ENCODE measurements around the gene TRMT44. TPM values are rescaled to one million over a fixed set of nuclear protein-coding genes. Genes with fewer than 3 reads are reported as not detected.

TRMT44 gene
- total RNA-seq, 2 experiments from 2014 or later, result 24.1 to 29.2 TPM

DNA sequence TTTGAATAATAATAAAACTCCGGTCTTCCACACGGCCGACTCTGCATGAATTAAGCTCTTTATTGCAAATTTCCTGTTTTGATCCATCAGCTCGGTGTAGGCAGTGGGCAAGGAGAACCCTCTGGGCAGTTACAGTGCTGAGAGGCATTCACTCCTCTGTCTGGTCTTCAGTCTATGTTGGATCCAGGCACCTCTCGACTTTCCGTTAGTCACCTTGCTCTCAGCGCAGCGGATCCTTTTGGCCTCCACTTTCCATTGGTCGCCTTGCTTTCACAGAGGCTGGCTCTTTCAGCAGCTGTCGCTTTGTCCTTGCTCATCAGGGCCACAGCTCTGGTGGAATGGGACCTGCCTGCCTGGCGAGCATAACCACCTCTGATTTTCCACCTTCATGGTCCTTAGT is 52.9 kb downstream of the TRMT44 start:
- POLR2A ChIA-PET, result interaction anchor here (0.6 kb wide), 1 partner anchor 1063 kb away, joined by 3 read pairs; no protein-coding TSS in a partner anchor
- Mint-ChIP-seq H3K4me1 (ENCODE audit: low read depth) (no peaks in the 10 kb centered on the region), H3K27ac (no peak overlapping the region), H3K9me3 (peaks cover 10% of the 10 kb centered on the region), H3K4me3 (no peak overlapping the region), H3K36me3 (peaks cover 5% of the 10 kb centered on the region), H3K27me3 (no peaks in the 10 kb centered on the region)
- no peak for DNase-seq
- CTCF ChIA-PET, result no interaction called here
- intact Hi-C loops (cut with micrococcal nuclease), result no loop called here

DNA sequence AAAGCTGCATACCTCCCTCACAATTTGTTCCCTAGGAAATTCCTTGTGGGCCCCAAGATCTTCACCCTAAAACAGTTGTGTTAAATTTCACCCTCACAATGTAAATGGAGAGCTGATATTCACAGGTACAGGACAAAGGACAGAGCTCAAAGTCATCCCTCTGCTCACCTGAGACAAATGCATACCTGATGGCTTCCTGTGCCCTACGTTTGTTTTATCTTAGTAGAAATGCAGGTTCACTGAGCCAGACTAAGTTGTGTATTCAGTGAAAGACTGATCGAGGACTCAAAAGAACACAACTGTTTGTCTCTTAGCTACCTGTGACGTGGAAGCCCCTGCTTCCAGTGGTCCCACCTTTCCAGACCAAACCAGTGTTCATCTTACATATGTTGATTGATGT is 53.6 kb downstream of the TRMT44 start:
- intact Hi-C loops (cut with micrococcal nuclease), result no loop called here
- POLR2A ChIA-PET, result no interaction called here
- Mint-ChIP-seq H3K4me3 (no peak overlapping the region), H3K27ac (no peak overlapping the region), H3K4me1 (ENCODE audit: low read depth) (no peaks in the 10 kb centered on the region), H3K27me3 (no peaks in the 10 kb centered on the region), H3K9me3 (peaks cover 10% of the 10 kb centered on the region), H3K36me3 (peaks cover 5% of the 10 kb centered on the region)
- CTCF ChIA-PET, result no interaction called here
- no peak for DNase-seq

DNA sequence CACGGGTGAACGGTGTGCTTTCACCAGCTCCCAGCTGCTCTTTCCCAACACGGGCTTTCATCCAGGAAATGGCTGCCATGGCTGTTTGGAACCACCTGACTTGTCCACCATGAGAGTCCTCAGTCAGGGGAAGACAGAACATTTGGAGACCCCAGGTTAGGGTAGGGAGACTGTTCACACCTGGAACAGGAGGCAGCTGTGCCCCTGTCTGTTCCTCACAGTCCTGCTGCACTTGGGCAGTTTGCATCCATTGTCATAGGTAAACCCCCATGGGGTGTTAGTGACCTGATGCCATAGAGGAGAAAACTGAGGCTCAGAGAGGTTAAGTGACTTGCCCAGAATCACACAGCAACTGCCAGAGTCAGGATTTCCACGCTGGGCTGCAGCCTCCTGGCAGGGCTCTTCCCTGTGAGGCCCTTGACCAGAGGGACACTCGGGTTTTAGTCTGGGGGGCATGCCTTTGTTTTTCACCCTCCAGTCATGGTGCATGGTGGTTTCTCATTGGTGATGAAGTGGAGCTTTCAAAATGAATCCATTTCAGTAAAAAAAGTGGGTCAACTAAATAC is 54.5 kb downstream of the TRMT44 start:
- Mint-ChIP-seq H3K36me3 (peaks cover 5% of the 10 kb centered on the region), H3K4me1 (ENCODE audit: low read depth) (no peaks in the 10 kb centered on the region), H3K27me3 (no peaks in the 10 kb centered on the region), H3K4me3 (no peak overlapping the region), H3K27ac (no peak overlapping the region), H3K9me3 (peaks cover 10% of the 10 kb centered on the region)
- ChIA-PET POLR2A (no interaction called here), CTCF (no interaction called here)
- intact Hi-C loops (cut with micrococcal nuclease), result no loop called here
- no peak for DNase-seq

DNA sequence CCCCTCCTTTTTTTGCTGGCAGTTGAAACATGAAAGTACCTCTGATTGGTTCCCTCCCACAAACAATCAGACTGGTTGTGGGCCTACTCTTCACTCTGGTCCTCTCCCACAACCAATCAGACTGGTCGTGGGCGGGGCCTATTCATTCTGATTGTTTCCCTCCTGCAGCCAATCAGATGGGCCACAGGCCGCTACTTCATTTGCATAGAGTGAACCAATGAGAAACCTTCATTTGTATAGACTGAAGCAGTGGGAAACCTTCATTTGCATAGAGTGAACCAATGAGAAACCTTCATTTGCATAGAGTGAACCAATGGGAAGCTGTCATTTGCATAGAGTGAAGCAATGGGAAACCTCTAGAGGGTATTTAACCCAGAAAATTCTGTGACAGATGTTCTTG is 55.2 kb downstream of the TRMT44 start:
- ChIA-PET CTCF (no interaction called here), POLR2A (no interaction called here)
- intact Hi-C loops (cut with micrococcal nuclease), result no loop called here
- H3K36me3 Mint-ChIP-seq, result peaks cover 5% of the 10 kb centered on the region
- no peaks in the 10 kb centered on the region for H3K27me3 Mint-ChIP-seq
- peaks cover 10% of the 10 kb centered on the region for H3K9me3 Mint-ChIP-seq
- H3K4me3 Mint-ChIP-seq, result no peak overlapping the region
- H3K4me1 Mint-ChIP-seq (ENCODE audit: low read depth), result no peaks in the 10 kb centered on the region
- no peak overlapping the region for H3K27ac Mint-ChIP-seq
- DNase-seq, result no peak

DNA sequence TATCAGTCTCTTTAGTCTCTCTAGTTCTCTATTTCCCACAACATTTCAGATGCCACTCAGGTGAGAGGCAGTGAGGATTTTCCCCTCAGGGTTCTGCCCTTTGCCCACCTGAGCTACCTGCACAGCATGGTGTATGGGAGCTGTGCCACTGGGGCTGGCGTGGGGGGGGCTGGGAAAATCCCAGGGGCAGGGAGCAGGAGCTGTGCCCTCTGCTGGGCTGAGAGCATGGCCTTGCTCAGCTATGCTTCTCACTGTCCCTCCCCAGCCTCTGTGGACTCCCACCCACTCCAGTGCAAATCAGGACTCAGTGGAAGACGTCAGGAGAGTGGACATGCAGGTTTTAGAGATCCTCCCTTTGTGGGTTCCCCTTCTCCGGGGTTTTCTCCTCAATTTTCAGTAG is 57.2 kb downstream of the TRMT44 start:
- intact Hi-C loops (cut with micrococcal nuclease), result no loop called here
- CTCF ChIA-PET, result no interaction called here
- POLR2A ChIA-PET, result no interaction called here

DNA sequence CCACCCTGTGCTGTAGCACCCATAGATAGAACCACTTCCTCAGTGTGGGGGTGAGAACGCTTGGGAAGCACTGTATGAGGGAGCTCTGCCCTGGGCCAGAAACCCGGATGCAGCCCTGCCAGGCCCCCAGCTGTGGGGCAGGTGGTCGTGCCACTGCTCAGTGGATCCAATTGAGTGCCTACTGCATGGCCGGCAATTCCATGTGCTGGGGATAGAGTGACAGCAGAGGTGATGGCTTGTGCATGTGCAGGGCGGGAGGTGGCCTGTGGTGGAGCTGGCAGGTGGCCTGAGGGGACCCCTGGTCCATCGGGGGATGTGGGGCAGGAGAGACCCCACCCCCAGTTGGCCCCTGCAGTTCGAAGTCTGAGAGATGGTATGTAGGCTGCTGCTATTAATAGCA is 60.4 kb downstream of the TRMT44 start:
- H3K27me3 Mint-ChIP-seq, result no peaks in the 10 kb centered on the region
- H3K27ac Mint-ChIP-seq, result no peak overlapping the region
- H3K4me3 Mint-ChIP-seq, result no peak overlapping the region
- CTCF ChIA-PET, result interaction anchor here (2.2 kb wide), 1 partner anchor 34 kb away, joined by 5 read pairs; no protein-coding TSS in a partner anchor
- no peak for DNase-seq
- H3K4me1 Mint-ChIP-seq (ENCODE audit: low read depth), result no peaks in the 10 kb centered on the region
- intact Hi-C loops (cut with micrococcal nuclease), result no loop called here
- peaks cover 5% of the 10 kb centered on the region for H3K36me3 Mint-ChIP-seq
- peaks cover 10% of the 10 kb centered on the region for H3K9me3 Mint-ChIP-seq
- POLR2A ChIA-PET, result no interaction called here

More for the DNA sequence above, 57.2 kb downstream of the TRMT44 start:
- H3K36me3 Mint-ChIP-seq, result peaks cover 5% of the 10 kb centered on the region
- no peak overlapping the region for H3K27ac Mint-ChIP-seq
- DNase-seq, result no peak
- no peaks in the 10 kb centered on the region for H3K4me1 Mint-ChIP-seq (ENCODE audit: low read depth)
- H3K9me3 Mint-ChIP-seq, result peaks cover 10% of the 10 kb centered on the region
- no peaks in the 10 kb centered on the region for H3K27me3 Mint-ChIP-seq
- H3K4me3 Mint-ChIP-seq, result no peak overlapping the region

DNA sequence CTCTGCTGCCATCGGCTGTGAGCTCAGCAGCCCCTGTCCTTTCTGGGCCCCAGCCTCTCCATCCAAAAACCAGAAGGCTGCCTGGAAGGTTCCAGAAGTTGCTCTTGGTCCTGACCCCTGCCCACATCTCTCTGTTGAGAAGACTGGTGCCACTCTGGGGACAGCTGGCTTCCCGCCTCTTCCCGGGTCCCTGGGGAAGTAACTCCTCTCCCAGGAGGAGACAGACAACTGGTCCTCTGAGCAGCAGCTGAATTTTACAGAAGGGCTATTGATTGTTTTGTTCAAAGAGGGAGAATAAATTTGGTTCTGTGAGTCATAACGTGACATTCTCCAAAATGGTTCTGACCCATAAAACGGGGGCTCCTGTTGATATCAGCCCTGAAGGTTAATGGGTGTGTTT is 61.2 kb downstream of the TRMT44 start:
- no peak for DNase-seq
- CTCF ChIA-PET, result no interaction called here
- Mint-ChIP-seq H3K27ac (no peak overlapping the region), H3K9me3 (peaks cover 7% of the 10 kb centered on the region), H3K4me3 (no peak overlapping the region), H3K27me3 (no peaks in the 10 kb centered on the region), H3K4me1 (ENCODE audit: low read depth) (no peaks in the 10 kb centered on the region), H3K36me3 (peaks cover 2% of the 10 kb centered on the region)
- POLR2A ChIA-PET, result interaction anchor here (0.6 kb wide), 1 partner anchor 46 kb away, joined by 3 read pairs; no protein-coding TSS in a partner anchor
- intact Hi-C loops (cut with micrococcal nuclease), result no loop called here

DNA sequence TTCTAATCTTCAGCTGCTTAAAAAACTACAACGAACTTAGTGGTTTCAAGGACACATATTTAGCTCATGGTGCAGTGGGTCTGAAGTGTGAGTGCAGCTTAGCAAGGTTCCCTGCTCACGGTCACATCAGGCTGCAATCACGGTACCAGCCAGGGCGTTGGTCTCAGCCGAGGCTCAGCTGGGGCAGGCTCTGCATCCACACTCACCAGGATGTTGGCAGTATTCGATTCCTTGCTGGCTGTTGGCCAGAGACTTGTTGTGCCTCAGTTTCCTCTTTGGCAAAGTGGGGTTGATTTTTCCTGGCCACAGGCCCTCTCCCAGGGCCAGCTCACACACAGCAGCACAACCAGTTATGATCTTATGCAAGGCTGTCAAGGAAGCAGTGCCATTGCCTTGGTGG is 61.8 kb downstream of the TRMT44 start:
- Mint-ChIP-seq H3K4me1 (ENCODE audit: low read depth) (no peaks in the 10 kb centered on the region), H3K36me3 (peaks cover 2% of the 10 kb centered on the region), H3K9me3 (peaks cover 4% of the 10 kb centered on the region), H3K27me3 (no peaks in the 10 kb centered on the region), H3K4me3 (no peak overlapping the region), H3K27ac (no peak overlapping the region)
- POLR2A ChIA-PET, result no interaction called here
- DNase-seq, result no peak
- intact Hi-C loops (cut with micrococcal nuclease), result no loop called here
- CTCF ChIA-PET, result no interaction called here

DNA sequence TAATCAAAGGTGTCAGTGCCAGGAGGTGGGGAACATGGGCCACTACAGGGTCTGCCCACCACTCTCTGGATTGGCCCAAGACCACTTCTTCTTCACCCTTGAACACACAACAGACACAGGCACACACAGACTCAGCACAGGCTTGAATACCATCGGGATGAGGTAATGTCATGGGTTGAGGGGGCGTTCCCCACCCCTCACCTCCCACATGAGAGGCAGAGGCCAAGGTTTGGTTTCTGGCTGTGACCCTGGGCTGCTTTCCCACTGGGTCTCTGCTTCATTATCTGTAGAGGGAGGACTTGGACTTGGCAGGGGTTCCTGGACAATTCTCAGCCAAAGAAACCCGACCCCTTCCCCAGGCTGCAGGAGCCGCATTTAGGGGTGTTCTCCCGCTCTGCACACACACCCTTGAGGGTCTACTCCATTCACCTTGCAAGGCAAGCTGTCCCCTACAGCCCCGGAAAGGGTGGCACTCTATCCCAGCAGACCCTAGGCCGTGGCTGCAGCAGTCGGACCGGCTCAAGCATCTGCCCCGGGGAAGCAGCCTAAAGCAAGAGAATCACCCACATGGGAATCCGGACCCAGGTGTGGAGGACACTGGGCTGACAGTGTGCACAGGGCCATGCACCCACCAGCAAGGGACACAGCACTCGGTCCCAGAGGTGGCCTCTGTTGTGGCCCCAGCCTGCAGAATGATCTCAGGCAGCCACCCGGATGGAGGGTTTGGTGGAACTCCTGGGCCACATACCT is 62.4 kb downstream of the TRMT44 start:
- no peaks in the 10 kb centered on the region for H3K27me3 Mint-ChIP-seq
- no peak overlapping the region for H3K27ac Mint-ChIP-seq
- H3K36me3 Mint-ChIP-seq, result no peaks in the 10 kb centered on the region
- intact Hi-C loops (cut with micrococcal nuclease), result no loop called here
- CTCF ChIA-PET, result no interaction called here
- POLR2A ChIA-PET, result no interaction called here
- no peaks in the 10 kb centered on the region for H3K4me1 Mint-ChIP-seq (ENCODE audit: low read depth)
- no peaks in the 10 kb centered on the region for H3K9me3 Mint-ChIP-seq
- H3K4me3 Mint-ChIP-seq, result no peak overlapping the region
- no peak for DNase-seq

DNA sequence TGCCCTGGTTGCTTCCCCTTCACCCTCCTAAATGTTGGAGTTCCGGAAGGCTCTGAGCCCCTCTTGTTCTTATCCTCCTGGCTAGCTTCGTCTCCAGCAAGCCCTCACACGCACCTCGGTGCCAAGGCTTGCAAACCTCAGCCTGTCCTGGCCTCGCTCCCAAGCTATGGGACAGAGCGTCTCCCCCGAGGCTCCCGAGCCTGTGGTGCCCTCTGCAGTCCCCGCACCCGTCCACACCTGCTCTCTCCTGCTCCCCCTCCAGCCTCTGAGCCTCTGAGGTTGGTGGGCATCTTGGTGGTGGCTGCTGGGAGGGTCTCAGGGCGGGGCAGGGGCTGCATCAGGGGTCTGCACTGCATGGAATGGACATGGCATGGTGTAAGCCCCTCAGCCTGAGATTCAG is 63.2 kb downstream of the TRMT44 start:
- ChIA-PET POLR2A (no interaction called here), CTCF (no interaction called here)
- H3K27me3 Mint-ChIP-seq, result no peaks in the 10 kb centered on the region
- no peak for DNase-seq
- no peak overlapping the region for H3K4me3 Mint-ChIP-seq
- no peaks in the 10 kb centered on the region for H3K36me3 Mint-ChIP-seq
- no peaks in the 10 kb centered on the region for H3K4me1 Mint-ChIP-seq (ENCODE audit: low read depth)
- H3K27ac Mint-ChIP-seq, result no peak overlapping the region
- intact Hi-C loops (cut with micrococcal nuclease), result no loop called here
- no peaks in the 10 kb centered on the region for H3K9me3 Mint-ChIP-seq

DNA sequence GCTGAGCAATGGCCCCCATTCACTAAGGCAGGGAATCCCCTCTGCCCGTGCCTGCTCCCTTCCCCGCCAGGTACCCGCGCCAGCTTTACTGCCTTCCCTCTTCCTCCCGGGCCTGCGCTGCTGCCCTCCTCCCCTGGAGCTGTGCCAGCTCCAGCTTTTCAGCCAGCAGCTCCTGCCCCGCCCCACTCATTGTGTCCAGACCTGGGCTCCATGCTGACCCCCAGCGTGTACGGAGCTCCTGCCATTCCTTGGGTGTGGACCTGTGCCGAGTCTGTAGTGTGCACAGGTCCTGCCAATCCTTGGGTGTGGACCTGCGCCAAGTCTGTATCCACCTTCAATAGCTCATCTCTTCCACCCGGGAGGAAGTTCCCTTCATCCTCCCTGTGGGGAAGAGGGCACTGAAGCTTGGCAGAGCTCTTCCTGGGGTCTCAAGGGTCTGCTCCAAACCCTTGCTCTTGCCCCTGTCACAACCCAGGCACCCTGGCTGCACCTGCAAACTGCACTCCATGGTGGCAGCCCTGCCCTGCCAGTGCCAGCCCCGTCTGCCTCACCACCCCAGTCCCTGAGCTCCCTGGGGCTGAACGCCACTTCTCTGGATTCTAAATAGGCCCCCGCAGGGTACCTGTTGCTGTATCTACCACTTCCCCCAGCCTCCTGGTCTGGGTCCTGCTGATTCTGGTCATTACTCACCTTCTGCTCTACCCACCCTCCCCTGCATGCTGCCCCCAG is 63.9 kb downstream of the TRMT44 start:
- no peaks in the 10 kb centered on the region for H3K4me1 Mint-ChIP-seq (ENCODE audit: low read depth)
- ChIA-PET POLR2A (no interaction called here), CTCF (no interaction called here)
- H3K36me3 Mint-ChIP-seq, result no peaks in the 10 kb centered on the region
- no peak overlapping the region for H3K27ac Mint-ChIP-seq
- H3K27me3 Mint-ChIP-seq, result no peaks in the 10 kb centered on the region
- H3K4me3 Mint-ChIP-seq, result no peak overlapping the region
- DNase-seq, result no peak
- no peaks in the 10 kb centered on the region for H3K9me3 Mint-ChIP-seq
- intact Hi-C loops (cut with micrococcal nuclease), result no loop called here

DNA sequence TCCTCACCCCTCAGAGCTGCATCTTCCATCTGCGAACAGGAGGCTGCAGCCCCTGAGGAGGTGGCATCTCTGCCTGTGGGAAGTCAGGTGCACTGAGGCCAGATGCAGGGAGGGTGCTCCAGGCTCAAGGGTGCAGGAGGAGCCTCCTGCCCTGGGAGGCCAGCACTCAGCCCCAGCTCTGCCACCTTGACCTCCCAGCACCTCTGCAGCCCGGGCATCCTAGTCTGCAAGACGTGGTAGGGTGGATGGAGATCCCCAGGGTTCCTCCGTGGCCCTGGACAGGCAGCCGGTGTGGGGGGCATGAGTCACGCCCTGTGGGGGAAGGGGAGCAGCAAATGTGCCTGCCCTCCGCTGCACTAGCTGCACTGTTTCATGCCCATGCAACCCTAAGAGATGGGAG is 64.7 kb downstream of the TRMT44 start:
- POLR2A ChIA-PET, result no interaction called here
- Mint-ChIP-seq H3K27me3 (no peaks in the 10 kb centered on the region), H3K36me3 (no peaks in the 10 kb centered on the region), H3K4me1 (ENCODE audit: low read depth) (no peaks in the 10 kb centered on the region), H3K9me3 (no peaks in the 10 kb centered on the region), H3K4me3 (no peak overlapping the region), H3K27ac (no peak overlapping the region)
- CTCF ChIA-PET, result no interaction called here
- DNase-seq, result no peak
- intact Hi-C loops (cut with micrococcal nuclease), result no loop called here

DNA sequence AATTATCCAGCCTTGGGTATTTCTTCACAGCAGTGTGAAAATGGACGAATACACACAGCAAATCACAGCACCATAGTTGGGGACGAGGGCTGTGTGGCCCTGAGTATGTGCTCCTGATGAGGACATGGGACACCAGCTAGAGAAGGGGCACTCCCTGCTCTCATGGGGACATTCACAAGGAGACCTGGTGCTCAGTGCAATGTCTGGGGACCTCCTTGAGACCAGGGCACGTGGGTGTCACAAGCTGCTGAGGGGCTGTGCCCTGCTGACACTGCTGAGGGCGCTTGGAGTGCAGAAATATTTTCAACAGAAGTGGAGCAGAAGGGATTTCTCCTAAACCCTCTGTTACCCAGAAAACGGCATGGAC is 65.4 kb downstream of the TRMT44 start:
- no peak for DNase-seq
- H3K4me1 Mint-ChIP-seq (ENCODE audit: low read depth), result no peaks in the 10 kb centered on the region
- H3K27me3 Mint-ChIP-seq, result no peaks in the 10 kb centered on the region
- no peaks in the 10 kb centered on the region for H3K9me3 Mint-ChIP-seq
- ChIA-PET CTCF (no interaction called here), POLR2A (no interaction called here)
- no peak overlapping the region for H3K27ac Mint-ChIP-seq
- no peaks in the 10 kb centered on the region for H3K36me3 Mint-ChIP-seq
- H3K4me3 Mint-ChIP-seq, result no peak overlapping the region
- intact Hi-C loops (cut with micrococcal nuclease), result no loop called here

All from activated CD4-positive, alpha-beta memory T cell treated with anti-CD3 and anti-CD28 coated beads for 36 hours (primary cell).